KBM-7 (cell line): Measurements from ENCODE around the gene XKR7.
A peak's percentile ranks its signal among the peaks of the same experiment; 100 is the strongest.

Experiments used
- DNase-seq: peaks from one replicate; pipeline ENCODE4 v3.0.0-alpha.2; 2015
- in situ Hi-C: fragments of 300-500 bp; cut with MboI; formaldehyde crosslinking; loops from 2 replicates; pipeline ENCODE4 v1.14.3; 2020; ENCODE audit warnings: low sequenced_read_pairs, low pct_unique_long_range_greater_than_20kb, mixed read lengths

The XKR7 gene

DNA sequence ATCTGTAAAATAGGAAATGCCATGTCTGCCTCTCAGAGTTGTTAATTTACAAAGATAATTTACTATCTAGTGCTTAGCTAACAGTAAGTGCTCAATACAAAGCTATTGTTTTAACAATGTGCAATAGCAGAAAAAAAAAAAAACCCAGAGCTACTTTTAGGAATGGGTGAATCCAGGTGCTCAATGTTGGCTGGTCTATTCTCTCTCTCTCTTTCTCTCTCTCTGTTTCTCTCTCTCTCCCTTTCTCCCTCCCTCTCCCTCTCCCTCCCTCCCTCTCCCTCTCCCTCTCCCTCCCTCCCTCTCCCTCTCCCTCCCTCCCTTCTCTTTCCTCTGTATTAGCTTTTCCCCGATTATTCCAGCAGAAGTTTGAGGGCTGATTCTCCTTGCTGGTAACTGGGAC is 30.1 kb upstream of the XKR7 start:
- in situ Hi-C loops = no loop called here
- no peak for DNase-seq

DNA sequence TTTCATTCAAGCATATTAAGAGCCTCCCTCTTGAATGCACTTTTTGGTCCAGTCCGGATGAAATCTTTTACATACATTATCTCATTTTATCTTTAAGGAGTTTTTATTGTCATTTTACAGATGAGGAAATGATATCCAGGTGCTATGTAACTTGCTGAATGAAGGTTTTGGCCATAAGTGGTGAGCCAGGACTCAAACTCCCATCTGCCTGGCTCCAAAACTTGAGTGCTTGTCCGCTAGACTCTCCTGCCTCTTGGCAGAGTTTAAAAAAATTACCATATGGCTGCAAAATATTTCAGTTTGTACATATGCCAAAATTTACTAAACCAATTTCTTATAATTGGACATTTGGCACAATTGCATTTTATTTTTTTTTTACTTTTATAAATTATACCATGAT is 28.3 kb upstream of the XKR7 start:
- in situ Hi-C loops = no loop called here
- no peak for DNase-seq

DNA sequence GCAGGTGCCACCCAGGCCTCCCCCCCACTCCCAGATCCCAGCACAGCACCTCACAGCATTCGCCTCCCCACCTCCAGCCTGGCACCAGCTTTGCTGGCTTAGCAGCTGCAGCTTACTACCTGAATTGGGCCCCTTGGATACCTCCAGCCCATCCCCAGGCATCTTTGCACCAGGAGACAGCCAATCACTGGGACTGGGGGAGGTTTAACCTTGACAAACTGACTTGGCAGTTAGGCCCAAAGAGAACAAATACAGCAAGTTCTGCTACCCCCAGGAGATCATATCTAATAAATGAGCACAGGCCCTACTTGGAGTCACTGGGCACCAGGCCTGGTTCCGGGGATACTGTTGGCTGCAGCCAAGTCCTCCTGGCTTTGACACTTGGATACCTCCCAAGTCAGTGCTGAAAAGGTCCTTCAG is 24.9 kb upstream of the XKR7 start:
- no peak for DNase-seq
- in situ Hi-C loops = no loop called here

DNA sequence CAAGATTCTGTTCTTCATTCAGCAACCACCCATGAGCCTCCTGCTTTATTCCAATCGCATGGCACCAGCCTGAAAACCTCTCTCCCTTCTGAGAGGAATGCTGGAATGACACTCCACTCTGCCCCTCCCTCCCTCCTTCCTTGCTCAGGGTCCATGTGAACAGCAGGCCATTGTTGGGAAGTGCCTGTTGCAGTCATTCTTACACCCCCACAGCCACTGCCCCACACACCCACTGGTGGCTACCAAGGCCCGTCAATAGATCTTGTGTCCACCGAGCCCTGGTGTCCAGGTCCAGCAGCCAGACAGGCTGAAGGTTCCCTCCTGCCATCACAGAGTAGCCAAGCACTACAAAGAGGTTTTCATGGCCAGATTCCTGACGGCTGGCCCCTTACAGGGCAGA is 22.6 kb upstream of the XKR7 start:
- DNase-seq = no peak
- in situ Hi-C loops = no loop called here

DNA sequence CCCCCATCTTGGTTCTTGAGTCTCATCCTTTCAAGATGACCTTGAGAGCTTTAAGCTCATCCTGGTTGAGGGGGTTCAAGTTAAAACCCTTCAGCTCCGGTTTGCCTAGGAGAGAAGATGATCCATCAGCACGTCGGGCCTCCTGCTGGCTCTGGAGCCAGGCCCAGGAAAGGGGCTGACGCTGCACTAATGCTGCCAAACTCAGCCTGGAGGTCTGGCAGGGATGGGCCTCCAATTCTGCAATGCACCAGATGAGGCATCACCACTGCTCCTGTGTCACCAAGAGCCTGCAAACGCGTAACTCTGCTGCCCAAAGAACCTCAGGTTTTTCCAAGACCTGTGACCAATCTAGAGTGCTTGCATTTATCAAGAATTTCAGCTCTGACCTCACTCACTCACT is 22.2 kb upstream of the XKR7 start:
- no peak for DNase-seq

DNA sequence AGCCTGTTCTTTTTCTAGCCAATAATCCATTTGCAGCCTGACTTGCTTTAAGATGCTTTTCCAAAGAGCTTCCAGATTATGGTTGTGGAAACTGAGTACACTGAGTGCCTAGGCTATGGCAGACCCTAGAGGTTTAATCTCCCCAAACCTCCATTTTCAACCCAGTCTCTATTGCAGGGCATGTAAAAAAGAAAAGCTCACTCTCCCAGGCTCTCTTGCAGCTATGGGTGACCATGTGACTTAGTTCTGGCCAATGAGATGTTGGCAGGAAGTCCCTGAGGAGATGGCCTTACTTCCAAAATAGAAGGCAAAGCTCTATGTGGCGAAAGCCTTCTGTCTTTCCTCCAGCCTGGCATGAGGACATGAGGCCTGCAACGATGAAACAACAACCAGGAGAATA is 19.9 kb upstream of the XKR7 start:
- no peak for DNase-seq
- in situ Hi-C loops = no loop called here

More for the DNA sequence above, 22.2 kb upstream of the XKR7 start:
- in situ Hi-C loops = no loop called here

DNA sequence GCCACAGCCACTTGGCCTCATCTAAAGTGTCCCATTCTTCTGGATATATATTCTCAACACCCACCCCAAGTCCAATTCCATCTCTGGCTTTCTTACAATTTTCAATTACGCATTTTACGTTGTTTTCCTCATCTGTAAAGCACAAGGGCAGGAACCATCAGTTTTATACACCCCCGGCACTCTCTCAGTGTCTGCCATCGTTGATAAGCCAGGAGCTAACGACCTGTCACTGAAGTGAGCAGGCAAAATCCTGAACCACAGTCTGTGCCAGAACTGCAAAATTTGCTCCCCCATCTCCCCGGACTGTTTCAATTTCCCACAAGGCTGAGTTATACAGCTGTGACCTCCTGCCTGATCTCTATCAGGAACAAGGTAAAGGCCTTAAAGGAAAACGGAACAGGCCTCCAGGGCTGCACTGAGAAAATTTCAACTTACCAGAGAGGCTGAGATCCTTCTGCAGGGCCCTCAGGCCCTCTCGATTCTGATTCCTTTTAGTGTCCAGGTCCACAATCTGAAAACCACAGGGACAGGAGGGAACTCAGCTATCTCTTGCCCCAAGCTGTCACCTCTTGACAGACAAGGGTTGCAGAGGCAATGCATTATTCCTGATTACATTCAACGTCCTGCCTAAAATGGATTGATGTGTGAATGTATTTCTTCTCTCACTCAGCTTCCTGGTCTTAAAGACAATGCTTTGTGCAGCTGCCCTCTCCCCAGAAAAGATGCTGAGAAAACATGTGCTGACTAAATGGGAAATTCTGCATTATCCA is 17.9 kb upstream of the XKR7 start:
- in situ Hi-C loops = no loop called here
- no peak for DNase-seq

DNA sequence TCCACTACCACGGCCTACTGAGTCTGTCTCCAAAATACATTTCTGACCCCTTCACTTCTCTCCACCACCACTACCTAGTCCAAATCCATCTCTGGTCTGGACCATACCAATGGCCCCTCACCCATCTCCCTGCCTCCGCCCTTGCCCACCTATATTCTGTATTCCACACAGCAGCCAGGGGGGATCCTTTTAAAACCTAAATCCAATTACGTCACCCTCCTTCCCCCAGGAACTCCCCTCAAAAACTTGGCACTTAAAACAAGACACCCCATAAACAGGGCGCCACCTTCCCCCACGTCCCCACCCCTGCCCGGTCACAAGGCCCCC is 16.8 kb upstream of the XKR7 start:
- no peak for DNase-seq
- in situ Hi-C loops = no loop called here

DNA sequence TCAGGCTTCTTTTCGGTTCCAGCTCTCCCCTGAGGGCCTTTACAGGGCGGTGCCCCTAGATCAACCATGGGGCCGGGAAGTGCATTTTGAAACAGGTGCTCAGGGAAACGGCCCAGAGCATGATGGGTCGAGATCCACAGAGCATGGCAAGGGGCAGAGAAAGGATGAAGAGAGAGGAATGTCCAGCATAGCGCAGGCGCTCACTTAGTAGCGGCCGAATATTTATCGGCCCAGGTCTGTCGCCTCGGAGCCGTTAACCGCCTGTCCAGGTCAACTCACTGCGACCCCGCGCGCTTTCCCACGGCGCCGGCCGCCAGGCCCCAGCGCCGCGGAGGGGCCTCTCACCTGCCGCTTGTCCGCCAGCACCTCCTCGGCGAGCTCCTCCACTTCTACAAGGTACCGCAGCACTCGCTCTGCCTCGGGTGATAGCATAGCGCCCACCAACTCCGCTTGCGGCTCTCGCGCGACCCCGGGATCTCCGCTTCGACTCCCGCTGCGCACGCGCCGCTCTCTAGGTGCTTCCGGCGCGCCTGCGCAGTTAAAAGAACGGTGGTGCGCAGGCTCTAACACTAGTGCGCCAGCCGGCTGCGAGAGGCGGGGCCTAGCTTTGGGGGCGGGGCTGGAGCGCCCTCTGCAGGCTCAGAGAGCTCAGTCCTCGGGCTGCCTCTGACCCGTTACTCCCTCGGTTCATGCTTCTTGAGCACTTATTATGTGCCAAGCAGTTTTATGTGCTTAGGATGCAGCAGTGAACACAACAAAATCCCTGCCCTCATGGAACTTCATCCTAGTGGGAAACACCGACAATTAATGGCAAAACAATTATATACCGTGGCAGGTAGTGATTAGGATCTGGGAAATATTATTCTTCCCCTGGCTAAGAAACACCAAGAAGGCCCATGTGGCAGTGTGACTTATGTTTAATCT is 16.2 kb upstream of the XKR7 start, which contains the start of gene PDRG1:
Gene PDRG1, minus strand, starts transcription at position 517 of the 924 bp plus-strand sequence. Its CDS starts 85 bp downstream, at position 432.
- in situ Hi-C loops = no loop called here
- peak; percentile 94 for DNase-seq

DNA sequence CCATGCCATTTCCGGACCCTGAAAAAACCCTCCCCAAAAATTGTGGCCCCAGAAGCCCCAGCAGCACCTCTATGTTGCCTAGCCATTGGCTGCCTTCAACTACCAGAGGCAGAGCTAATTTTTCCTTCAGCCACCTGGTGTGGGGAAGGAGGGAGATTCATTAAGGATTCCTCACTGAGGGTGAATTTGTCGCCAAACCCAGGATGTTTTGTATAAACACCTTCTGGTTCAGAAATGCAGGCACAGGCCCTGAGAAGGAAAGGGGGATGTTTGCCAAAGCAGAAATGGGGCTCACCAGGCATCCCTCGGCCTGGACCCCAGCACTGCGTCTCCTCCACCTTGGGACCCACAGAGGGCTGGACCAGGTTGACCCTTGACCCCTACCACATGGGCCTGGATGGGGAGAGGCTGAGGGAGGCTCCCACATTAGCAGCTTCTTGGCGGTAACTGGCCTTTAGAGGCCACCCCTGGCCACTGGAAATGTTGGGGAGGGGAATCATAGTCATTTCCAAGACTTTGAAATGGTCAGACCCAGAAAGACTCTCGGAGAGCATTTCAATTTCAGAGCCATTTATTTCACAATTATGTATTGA is 14.3 kb upstream of the XKR7 start:
- no peak for DNase-seq
- in situ Hi-C loops = no loop called here

DNA sequence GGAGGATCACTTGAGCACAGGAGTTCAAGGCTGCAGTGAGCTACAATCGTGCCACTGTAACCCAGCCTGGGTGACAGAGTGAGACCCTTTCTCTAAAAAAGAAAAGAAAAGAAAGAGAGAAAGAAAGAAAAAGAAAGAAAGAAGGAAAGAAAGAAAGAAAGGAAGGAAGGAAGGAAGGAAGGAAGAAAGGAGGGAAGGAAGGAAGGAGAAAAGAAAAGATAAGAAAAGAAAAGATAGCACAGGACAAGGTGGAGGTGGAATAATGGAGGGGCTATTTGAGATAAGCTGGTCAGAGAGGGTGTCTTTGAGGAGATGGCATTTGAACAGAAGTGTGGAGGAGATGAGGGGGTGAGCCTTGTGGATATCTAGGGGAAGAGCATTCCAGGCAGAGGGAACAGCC is 13.5 kb upstream of the XKR7 start:
- no peak for DNase-seq
- in situ Hi-C loops = no loop called here

DNA sequence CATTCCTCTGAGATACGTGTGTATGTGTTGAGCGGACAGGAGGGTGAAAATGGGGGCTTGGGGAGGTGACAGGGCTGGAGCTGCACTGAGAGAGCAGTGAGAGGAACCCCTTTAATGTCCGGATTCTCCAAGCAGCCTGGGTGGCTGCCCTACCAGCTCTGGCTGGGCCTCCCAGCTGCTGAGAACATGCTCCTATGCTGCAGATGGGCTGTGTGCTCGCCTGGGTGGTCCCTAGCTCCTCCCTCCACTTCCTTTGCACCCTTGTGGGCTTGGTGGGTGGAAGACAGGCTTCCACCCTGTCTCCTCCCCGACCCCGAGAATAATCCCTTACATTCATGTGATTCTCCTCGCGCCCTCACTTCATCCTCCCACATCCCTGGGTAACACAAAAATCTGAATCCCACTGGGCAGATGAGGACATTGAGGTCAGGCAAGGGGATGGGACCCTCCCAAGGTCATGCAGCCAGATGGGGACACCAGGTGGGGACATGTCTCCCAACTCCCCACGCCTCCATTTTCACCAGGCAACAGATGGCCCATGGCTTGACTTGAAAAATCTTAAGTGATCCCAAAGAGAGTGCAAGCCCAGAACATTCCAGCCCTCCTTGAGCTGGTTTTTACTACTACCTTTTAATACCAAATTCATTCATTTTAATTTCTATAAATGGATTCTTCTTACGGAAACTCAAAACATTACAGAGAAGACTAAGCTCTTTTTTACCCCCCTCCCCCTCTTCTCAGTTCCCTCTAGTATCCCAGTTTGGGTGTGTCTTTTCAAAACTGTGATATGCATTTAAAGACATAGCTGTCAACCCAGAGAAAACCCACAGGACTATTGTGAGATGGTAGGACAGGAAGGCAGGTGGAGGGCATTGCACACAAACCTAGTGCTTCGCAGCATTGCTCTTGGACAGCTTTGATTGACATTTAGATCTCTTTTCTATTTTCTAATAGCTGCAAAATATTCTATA is 11.1 kb upstream of the XKR7 start:
- no peak for DNase-seq
- in situ Hi-C loops = no loop called here

DNA sequence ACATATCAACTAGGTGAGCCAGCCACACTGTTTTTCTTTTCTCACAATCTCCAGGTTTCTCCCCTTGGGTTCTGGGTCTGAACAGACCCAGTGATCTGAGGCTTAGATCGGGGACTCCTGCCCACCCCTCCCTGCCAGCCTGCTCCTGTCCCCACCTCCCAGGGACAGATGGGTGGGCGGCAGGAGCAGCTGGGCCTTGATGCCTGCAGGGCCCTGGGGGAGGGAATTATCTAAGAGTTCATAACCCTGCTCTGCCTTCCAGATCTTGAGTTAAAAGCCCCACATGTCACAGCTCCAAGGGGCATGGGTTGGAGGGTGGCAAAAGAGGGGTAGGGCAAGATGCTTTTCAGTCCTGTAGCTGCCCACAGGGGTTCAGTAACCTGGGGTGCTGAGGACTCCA is 5.2 kb upstream of the XKR7 start:
- no peak for DNase-seq
- in situ Hi-C loops = no loop called here

DNA sequence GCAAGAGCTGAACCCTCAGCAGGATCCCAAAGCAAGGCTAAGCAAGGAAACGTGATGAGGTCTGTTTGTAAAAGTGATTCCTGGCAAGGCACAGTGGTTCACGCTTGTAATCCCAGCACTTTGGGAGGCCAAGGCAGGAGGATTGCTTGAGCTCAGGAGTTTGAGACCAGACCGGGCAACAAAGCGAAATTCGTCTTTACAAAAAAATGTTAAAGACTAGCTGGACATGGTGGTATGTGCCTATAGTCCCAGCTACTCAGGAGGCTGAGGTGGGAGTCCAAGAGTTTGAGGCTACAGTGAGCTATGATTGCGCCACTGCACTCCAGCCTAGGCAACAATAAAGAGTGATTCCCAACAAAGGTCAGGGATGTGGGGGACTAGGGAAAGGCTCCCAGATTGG is 4.1 kb upstream of the XKR7 start:
- in situ Hi-C loops = no loop called here
- no peak for DNase-seq

DNA sequence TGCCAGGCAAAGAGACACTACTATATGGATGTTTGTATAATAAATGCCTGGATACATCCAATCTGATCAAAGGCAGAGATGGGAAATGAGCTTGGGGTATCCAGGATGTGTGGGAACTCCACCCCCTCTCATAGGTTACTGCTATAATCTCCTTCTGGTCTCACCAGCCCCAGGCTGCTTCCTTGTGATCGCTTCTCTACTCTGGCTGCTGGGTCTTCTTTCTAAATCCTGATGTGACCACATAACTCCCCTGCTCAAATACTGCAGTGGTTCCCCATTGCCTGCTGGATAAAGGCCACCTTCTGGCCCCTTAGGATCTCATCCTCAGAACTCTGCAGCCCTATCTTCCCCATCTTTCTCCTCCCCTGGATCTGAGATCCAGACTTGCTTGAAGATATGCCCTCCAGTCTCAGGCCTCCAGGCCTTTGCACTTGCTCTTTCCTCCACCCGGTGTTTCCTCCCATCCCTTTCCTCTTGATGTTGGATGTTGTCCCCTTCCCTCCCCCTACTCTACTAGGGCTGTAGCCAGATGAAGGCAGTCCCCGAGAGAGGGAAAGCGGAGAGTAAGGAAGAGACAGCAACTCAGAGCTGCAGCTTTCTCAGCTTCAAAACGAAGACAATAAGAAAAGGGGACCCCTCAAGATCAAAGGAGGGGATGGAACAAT is 828 bp upstream of the XKR7 start:
- in situ Hi-C loops = no loop called here
- peak; percentile 12 for DNase-seq

DNA sequence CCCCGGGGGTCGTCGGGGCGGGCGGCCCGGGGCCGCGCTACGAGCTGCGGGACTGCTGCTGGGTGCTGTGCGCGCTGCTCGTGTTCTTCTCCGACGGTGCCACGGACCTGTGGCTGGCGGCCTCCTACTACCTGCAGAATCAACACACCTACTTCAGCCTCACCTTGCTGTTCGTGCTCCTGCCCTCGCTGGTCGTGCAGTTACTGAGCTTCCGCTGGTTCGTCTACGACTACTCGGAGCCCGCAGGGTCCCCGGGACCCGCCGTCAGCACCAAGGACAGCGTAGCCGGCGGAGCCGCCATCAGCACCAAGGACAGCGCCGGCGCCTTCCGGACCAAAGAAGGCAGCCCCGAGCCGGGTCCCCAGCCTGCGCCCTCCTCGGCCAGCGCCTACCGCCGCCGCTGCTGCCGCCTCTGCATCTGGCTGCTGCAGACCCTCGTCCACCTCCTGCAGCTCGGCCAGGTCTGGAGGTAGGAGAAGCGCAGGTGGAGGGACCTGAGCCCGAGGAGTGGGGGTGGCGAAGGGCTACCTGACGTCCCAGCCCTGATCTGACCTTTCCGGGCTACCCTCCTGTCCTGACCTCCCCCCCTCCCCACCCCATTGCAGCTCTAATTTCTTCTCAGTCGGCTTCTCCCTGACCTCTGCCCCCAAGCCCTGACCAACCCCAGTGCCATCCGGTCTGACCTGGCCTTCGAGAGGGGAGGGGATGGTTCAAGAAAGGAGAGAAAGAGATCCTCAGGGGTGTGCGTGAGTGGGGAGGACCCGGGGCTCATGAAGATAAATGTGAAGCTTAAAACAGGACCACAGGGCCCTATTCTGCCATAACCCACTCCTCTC is 558 bp downstream of the XKR7 start:
- DNase-seq = peak; percentile 88

DNA sequence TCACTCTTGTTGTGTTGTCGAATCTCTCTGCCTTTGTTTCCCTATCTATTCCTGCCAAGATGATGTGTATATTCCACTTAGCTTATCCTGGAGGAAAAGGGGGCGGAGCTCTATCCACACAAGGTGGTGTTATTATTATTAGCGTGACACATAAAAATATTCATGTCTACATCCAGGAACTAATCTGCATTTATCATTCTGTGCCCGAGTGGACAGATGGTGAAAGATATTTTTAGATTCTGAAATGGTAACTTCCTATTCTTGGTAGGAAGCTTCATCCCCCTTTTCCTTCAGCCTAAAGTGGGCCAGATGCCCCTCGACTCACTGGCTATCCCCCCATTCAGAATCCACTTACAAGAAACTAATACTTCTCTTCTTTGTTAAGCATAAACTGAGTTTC is 2.0 kb downstream of the XKR7 start:
- in situ Hi-C loops = no loop called here
- DNase-seq = no peak

More for the DNA sequence above, 558 bp downstream of the XKR7 start:
- in situ Hi-C loops = no loop called here
